Subcutaneous abdominal adipose tissue (tissue), 5 donors: ENCODE data around the gene LAMB4.

Experiments
- H3K27ac ChIP-seq: one replicate; pipeline ENCODE4 v1.7.0; 2013; ENCODE audit warnings: low read depth, mild to moderate bottlenecking, inconsistent platforms, low read length, moderate library complexity
- H3K27me3 ChIP-seq, 5 donors: one replicate each; pipeline ENCODE4 v1.7.0; 2013; ENCODE audit warnings: low read length in 5 of 5, inconsistent platforms in 1 of 5; ENCODE audit not compliant: control insufficient read depth in 5 of 5, insufficient read depth in 4 of 5
- H3K36me3 ChIP-seq, 5 donors: one replicate each; pipeline ENCODE4 v1.7.0; 2013; ENCODE audit warnings: low read length in 5 of 5; ENCODE audit not compliant: control insufficient read depth in 5 of 5, insufficient read depth in 5 of 5
- H3K4me1 ChIP-seq, 5 donors: one replicate each; pipeline ENCODE4 v1.7.0; 2013; ENCODE audit warnings: low read length in 5 of 5, mild to moderate bottlenecking in 3 of 5, moderate library complexity in 1 of 5; ENCODE audit not compliant: control insufficient read depth in 5 of 5, insufficient read depth in 5 of 5
- H3K4me3 ChIP-seq, 5 donors: one replicate each; pipeline ENCODE4 v1.7.0; 2013; ENCODE audit warnings: low read length in 5 of 5, low read depth in 1 of 5
- H3K9ac ChIP-seq, 5 donors: one replicate each; pipeline ENCODE4 v1.7.0; 2013; ENCODE audit warnings: low read length in 5 of 5, mild to moderate bottlenecking in 4 of 5, moderate library complexity in 3 of 5
- H3K9me3 ChIP-seq, 5 donors: one replicate each; pipeline ENCODE4 v1.7.0; 2013; ENCODE audit warnings: low read length in 5 of 5; ENCODE audit not compliant: control insufficient read depth in 5 of 5
- donor health status: healthy.
- donor health status: healthy.
- donor health status: healthy.
- donor health status: healthy.
- donor health status: healthy.

The LAMB4 gene

GRCh38 chr7:108002726-108003598 is 127.2 kb downstream of the LAMB4 start, which contains the start of gene LAMB1:
Gene LAMB1 (minus strand): TSS chr7:108003161. CDS start chr7:108002885, 276 bp downstream.
- Histone ChIP-seq H3K36me3 (peaks cover 0 to 3% (median 0%) of the 10 kb centered on the region in 5 donors), H3K27ac (peak within 1 kb of the TSS; percentile 84), H3K27me3 (peaks cover 0 to 2% (median 0%) of the 10 kb centered on the region in 5 donors)

DNA sequence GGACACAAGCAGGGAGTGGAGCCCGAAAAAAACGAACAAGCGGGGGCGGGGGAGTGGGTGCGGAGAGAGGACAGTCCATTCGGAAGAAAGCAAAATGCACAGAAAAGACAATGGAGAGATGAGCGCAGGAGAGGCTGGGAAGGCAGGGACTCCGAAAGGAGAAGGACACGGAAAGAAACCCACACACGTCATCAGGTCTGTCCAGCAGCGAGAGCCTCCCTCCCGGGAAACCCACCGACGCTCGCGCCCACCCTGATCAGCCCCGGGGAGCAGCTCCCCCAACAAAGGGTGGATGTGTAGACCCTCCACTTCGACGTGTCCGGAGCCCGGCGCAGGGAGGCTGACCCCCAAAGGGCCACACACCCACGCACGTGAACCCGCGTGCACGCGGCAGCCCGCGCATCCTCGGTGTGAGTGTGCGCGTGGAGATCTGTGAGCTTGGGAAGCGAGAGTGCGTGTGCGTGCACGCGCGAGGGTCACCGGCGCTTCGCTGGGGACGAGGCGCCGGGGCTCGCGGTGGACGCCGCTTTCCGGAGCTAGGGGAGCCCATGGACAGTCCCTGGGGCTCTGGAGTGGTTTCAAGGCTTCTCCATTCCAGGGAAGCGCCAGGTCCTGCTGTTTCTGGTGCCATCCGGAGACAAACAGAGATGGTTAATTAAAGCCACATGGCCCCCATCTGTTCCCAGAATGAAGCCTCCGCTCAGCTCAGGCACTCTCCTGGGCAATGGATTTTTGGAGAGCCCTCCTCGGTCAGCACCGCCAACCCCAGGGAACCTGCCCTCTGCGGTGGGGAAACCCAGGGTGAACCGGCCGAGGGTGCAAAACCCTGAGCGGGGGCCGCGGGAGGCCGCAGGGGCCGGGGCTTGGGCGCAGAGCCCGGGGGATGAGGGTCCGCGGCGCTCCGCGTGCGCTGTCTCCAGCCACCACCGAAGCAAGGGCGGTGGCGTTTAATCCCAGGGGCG is 128.1 kb downstream of the LAMB4 start:
- Histone ChIP-seq H3K4me1 (peaks cover 0 to 53% (median 41%) of the 10 kb centered on the region in 5 donors), H3K9me3 (no peaks in the 10 kb centered on the region), H3K27ac (peak overlapping the region; percentile 84), H3K27me3 (peaks cover 0 to 2% (median 0%) of the 10 kb centered on the region in 5 donors), H3K4me3 (peak overlapping the region; percentile 73 to 94 (median 84)), H3K9ac (peak overlapping the region in 4 of 5 donors; percentile 60 to 79 (median 68)), H3K36me3 (peaks cover 0 to 8% (median 0%) of the 10 kb centered on the region in 5 donors)

More at GRCh38 chr7:108002726-108003598, 127.2 kb downstream of the LAMB4 start, which contains the start of gene LAMB1:
- no peaks in the 10 kb centered on the region for H3K9me3 ChIP-seq
- H3K9ac ChIP-seq: peak within 1 kb of the TSS in 4 of 5 donors; percentile 60 to 79 (median 68)
- peak within 1 kb of the TSS; percentile 73 to 89 (median 83) for H3K4me3 ChIP-seq
- peaks cover 0 to 53% (median 41%) of the 10 kb centered on the region in 5 donors for H3K4me1 ChIP-seq

DNA sequence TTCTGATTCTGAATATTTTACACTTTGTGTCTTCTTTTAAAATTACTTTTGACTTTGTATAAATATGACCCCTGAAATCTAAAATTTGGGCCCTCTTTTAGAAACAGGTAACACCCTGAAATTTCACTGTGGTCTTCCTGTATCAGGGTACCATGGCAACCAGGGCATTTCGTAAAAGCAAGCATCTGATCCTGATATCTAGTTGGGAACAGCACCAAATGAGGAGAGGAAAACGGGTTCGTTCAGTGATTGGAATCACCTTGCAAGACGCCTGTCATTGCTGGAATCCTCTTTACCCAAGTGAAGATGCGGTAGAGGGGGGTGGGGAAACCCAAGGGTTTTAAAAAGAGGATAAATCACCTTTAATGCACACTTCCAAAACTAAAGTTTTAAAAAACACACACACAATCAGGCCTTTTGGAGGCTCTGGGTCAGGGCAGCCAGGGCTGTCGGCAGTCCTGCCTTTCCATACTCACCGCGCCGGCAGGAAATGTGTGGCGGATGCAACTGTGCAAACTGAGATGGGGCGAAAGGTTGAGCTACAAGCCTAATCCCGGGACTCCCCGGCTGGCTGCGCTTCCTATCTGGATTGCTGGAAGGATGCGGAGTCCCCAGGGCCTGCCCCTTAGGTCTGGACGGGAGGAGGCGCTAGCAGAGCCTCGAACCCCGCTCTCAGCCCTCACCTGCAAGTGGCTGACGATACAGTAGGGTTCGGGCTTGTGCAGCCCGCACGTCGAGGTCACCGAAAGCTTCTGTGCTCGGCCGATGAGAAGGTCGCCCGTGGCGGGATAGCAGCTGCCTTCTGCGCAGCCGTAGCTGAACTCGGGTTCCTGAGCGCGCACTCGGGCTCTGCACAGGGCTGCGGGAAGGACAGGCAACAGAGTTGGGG is 129.0 kb downstream of the LAMB4 start:
- no peaks in the 10 kb centered on the region for H3K9me3 ChIP-seq
- peak overlapping the region in 3 of 5 donors; percentile 63 to 79 (median 73) for H3K9ac ChIP-seq
- peak overlapping the region; percentile 73 to 94 (median 84) for H3K4me3 ChIP-seq
- peaks cover 0 to 16% (median 5%) of the 10 kb centered on the region in 5 donors for H3K36me3 ChIP-seq
- H3K27ac ChIP-seq: peak overlapping the region; percentile 84
- peaks cover 0 to 2% (median 0%) of the 10 kb centered on the region in 5 donors for H3K27me3 ChIP-seq
- peaks cover 0 to 56% (median 41%) of the 10 kb centered on the region in 5 donors for H3K4me1 ChIP-seq

GRCh38 chr7:107999779-108000560 is 130.2 kb downstream of the LAMB4 start:
- Histone ChIP-seq H3K9ac (peak overlapping the region in 1 of 5 donors; percentile 20), H3K36me3 (peaks cover 0 to 16% (median 5%) of the 10 kb centered on the region in 5 donors), H3K4me3 (peak overlapping the region in 2 of 5 donors; percentile 7 to 16), H3K9me3 (no peaks in the 10 kb centered on the region), H3K27me3 (peaks cover 0 to 2% (median 0%) of the 10 kb centered on the region in 5 donors), H3K27ac (peak overlapping the region; percentile 84), H3K4me1 (peaks cover 4 to 66% (median 48%) of the 10 kb centered on the region in 5 donors)

DNA sequence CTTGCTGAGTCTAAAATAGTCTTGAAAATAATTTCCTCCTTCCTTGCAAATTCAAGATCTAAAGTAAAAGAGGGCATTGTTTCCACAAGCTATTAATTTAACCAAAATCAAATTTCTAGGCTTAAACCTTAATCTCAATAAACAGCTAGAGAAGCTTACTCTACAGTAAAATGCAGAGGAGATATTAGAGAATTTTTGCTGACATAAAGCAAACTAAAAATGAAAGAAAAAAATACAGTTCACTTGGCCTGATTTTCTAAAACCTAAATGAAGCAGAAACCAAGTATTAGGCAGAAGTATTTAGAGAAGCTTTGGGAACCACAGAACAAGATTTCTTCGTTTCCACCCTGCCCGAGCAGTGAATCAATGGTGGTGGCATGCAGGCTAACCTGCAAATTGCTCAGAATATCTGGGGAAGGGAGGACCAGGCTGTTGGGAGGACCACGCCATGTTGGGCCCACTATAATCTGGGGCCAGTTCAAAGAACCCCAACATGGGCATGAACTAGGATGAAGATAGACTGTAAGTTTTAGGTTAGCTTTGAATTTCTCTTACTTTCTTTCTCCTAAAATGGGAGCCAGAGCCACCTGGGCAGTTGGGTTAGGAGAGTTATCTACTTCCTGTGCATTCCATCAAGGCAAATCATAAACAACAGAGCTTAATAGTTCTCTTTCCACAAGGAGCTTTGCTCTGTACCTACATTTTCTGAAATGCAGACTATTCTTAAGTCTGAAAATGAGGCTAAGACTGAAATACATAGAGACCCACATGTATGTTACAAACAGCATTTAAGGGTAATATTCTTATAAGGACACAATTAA is 131.3 kb downstream of the LAMB4 start:
- no peak overlapping the region for H3K9ac ChIP-seq
- peaks cover 0 to 25% (median 5%) of the 10 kb centered on the region in 5 donors for H3K36me3 ChIP-seq
- no peaks in the 10 kb centered on the region for H3K9me3 ChIP-seq
- peaks cover 4 to 63% (median 41%) of the 10 kb centered on the region in 5 donors for H3K4me1 ChIP-seq
- H3K27ac ChIP-seq: peak overlapping the region; percentile 84
- peaks cover 0 to 2% (median 0%) of the 10 kb centered on the region in 5 donors for H3K27me3 ChIP-seq
- H3K4me3 ChIP-seq: peak overlapping the region in 1 of 5 donors; percentile 16

- Histone ChIP-seq H3K9ac (no peak overlapping the region), H3K27ac (no peak overlapping the region), H3K36me3 (peaks cover 0 to 32% (median 11%) of the 10 kb centered on the region in 5 donors), H3K9me3 (no peaks in the 10 kb centered on the region), H3K4me3 (no peak overlapping the region), H3K4me1 (peaks cover 4 to 61% (median 37%) of the 10 kb centered on the region in 5 donors), H3K27me3 (peaks cover 0 to 2% (median 0%) of the 10 kb centered on the region in 5 donors)
Measured at GRCh38 chr7:107998150-107998549, 132.0 kb downstream of the LAMB4 start.

DNA sequence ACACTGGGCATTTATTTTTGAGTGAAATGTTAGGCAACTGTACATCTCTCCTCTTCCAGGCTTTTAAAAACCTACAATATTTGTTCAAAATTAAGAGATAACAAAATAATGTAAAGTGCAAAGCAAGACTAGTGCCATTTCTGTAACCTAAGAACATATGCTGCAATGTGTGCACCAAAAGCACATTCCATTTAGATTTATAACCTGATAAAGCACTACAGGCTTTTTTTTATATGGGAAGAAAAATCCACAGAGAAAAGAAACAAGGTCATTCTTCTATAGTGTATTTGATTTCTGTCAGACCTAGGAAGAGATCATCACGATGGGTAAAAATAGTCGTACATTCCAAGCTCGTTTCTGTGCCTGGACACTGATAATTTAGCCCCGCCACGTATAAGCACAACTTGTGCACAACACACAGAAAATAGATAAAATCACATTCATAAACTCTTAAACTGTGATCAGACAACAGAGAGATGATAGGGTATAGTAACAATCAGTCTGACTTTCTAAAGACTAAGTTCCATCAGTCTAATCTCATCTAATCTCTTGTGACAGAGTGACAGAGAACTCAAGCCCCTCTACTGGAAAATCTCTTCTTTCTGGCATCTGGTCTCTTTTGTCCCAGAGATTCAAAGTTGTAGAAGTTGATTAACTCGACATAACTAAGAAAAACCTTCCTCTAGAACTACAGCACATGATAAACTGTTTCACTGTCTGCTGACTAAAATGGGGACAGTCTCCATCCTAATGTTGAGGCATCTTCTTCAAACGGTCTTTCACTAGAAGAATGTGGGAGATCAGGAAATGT is 133.9 kb downstream of the LAMB4 start:
- Histone ChIP-seq H3K4me3 (no peak overlapping the region), H3K4me1 (peaks cover 4 to 46% (median 19%) of the 10 kb centered on the region in 5 donors), H3K27ac (peak overlapping the region; percentile 15), H3K9ac (peak overlapping the region in 1 of 5 donors; percentile 4), H3K36me3 (peaks cover 0 to 38% (median 13%) of the 10 kb centered on the region in 5 donors), H3K9me3 (no peaks in the 10 kb centered on the region), H3K27me3 (no peaks in the 10 kb centered on the region)
